CD1c-positive myeloid dendritic cell (primary cell): ENCODE measurements around the gene TPMT.

Source experiments
- DNase-seq: peaks from one replicate; pipeline ENCODE4 v3.0.0-alpha.2; 2016; ENCODE audit errors: extremely low spot score

Gene TPMT

DNA sequence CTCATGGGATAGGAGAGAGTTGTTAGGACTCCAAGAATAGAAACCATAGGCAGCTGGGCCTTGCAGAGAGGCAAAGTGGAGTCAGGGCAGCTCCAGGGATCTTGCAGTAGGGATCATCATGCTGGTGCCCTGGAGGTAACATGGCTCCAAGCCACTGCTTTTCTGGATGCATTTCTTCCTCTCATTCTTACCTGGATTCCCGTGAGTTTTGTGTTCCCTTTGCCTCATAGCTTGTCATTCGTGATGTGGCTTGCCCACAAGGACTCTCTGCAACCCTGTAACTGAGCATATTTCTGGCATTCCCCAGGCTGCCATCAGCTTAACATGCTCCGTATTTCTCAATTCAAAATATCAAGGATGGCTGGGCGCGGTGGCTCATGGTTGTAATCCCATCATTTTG is 37.7 kb downstream of the TPMT start:
- DNase-seq, result no peak

DNA sequence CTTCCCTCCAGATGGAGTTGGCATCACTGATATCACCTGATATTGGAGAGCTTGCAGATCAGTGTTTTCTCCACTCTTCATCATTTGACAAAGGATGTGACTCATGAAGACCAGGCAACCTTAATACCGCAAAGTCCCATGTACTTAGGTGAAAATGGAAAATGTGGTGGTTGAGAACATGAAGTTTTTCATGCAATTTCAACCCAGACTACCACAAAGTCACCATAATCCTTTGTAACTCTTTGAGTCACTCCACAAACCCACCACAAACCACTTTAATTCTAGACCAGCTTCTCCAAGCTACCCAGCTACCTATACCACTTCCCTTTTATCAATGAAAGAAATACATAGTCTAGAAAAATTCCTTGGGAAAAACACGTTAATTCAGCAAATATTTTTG is 39.5 kb downstream of the TPMT start:
- DNase-seq, result no peak

DNA sequence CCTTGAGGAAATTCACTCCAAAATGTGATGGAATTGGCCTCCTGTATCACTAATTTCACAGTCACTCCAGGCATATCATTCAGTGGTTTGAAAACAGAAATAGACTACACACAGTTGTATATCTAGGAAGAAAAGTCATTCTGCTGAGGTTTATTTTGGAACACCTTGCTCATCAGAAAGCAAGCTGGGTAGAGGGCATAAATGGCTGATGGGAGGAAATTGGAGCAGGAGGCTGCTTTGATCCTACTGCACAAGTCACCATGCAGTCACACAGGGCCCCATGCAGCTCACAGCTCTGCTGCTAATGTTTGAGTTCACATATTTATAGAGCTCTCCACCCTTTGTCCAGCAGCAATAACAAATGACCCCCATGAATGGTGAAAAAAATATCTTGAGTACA is 44.7 kb downstream of the TPMT start:
- DNase-seq, result no peak

DNA sequence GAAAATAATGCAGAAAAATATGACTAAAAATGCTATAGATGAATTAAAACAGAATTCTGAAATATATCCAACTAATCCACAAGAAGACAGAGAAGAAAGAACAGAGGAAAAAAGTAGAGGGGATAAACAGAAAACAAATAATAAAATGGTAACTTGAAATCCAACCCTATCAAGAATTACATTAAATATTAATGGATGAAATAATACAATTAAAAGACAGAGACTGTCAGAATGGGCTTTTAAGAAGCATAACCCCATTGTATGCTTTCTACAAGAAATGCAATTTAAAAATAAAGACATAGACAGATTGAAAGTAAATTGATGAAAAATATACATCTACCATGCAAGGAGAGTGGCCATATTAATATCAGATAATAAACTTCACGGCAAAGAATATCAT is 47.8 kb downstream of the TPMT start:
- DNase-seq, result no peak

DNA sequence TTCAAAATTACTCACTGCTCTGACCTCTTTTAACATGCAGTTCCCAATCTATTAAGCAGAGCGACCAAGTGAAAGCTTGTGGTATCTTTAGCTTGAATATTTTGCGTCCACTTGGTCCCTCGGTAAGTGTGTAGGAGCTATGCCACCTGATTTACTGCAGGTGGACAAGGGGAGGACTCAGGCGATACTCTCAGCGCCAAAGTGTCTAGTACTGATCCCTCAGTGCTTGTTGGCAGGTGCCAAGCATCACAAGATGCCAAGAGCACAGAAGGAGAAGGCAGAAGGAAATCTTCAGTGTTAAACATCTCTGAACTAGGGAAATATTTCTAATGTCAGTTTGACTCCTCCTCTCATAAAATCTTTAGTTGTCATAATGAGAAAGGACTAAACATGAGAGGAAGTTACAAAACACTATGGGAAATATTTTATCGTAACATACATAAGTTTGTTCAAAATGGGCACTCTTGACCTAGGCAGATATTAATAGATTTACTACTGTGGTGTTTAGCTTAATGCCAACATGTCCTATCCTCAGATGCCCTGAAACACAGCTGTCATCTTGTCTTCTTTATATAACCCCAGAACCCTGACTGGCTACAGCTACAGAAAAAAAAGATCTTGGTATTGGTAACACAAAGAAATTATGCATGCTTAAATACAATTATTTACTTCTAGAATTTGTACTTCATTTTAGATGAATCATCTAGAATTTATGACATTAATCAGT is 51.9 kb downstream of the TPMT start:
- no peak for DNase-seq

DNA sequence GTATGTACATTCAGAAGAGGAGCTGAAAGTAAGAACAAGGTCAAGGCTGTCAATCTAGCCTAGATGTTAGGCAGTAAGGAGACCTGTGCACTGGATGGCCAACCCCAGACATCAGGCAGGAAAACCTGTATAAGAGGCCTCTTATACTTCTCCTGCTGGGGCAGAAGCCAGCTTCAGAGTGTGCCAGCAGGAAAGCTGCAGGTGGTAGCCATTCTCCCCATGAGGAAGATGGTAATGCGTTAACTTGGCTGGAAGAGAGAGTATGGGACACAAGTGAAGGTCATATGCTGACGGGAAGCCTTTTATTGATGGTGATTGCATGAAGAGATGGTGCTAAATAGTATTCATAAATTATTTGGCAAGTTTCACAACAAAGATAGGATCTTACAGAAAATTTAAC is 53.0 kb downstream of the TPMT start:
- DNase-seq, result no peak

DNA sequence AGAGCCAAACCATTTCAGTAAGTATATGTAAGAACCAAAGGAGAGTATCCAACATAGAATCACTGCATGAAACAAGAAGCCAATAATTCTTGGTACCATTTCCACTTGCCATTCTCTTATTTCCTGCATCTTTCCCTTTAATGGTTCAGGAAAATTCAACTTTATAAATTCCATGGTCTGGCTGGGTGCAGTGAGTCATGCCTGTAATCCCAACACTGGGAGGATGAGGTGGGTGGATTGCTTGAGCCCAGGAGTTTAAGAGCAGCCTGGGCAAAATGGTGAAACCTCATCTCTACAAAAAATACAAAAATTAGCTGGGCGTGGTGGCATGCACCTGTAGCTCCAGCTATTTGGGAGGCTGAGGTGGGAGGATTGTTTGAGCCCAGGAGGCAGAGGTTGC is 53.6 kb downstream of the TPMT start:
- DNase-seq, result no peak

DNA sequence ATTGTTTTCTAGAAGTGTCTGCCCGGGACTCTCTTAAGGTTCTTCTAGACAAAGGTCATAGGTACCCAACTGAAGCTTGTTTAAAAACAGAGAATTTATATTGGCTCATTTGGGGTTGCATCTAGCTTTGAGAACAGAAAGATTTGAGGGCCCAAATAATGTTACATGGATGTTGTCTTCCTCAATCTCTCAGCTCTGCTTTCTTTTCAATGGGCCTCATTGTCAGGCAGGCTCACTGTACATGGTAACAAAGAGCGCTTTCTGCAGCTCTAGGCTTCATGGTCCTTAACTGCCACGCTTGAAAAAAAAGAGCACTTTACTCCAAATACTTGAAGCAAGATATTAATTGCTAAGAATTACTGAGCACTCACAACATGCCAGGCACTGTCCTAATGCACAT is 54.6 kb downstream of the TPMT start:
- DNase-seq, result no peak

DNA sequence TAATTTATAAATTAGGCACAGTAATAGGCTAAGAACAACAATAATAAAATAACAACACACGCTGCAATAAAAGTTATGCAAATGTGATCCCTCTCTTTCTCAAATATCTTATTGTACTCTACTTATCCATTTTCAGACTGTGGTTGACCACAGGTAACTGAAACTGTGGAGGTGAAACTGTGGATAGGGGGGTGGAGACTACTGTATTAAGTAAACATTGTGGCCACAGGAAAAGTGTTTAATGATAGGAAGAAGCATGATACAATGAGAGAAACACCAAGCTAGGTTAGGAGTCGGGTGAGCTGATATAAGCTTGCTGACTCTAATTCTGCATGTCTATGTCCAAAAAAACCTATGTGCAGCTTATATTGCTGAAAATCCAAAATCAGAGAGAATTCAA is 55.4 kb downstream of the TPMT start:
- no peak for DNase-seq

DNA sequence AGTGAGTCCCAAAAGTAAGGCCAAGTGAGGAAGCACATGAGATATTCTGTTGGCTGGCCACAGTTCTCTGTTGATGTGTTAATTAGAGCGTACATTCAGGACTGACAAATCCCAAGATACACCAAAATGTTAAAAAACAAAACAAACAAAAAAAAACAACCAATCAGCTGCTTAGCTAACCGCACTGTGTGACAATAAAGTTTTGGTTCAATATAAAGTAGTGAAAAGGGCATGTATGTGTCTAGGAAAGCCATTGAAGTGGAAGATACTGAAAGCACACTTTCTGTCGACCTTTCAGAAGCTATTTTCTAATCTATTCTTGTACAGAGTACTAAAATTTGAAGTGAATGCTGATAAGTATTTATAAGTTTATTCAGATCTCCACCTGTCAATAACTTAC is 58.5 kb downstream of the TPMT start:
- no peak for DNase-seq

DNA sequence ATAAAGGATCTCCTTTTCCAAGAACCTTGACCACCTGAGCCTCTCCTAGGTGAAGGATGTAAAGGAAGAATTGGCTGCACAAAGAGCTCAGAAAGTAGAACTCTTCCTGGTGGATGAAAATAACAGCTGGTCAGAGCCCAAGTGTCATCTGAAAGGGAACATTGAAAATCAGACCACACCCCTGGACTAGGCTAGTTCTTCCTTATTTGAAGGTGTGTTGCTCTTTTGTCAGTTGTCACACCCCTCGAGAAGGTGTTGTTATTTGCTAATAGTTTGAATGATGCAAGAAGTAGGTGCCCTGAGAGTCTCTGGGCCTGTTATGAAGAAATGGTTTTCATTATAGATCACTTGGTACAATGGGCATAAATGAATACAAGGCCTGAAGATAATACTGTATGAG is 63.5 kb downstream of the TPMT start:
- DNase-seq, result no peak

DNA sequence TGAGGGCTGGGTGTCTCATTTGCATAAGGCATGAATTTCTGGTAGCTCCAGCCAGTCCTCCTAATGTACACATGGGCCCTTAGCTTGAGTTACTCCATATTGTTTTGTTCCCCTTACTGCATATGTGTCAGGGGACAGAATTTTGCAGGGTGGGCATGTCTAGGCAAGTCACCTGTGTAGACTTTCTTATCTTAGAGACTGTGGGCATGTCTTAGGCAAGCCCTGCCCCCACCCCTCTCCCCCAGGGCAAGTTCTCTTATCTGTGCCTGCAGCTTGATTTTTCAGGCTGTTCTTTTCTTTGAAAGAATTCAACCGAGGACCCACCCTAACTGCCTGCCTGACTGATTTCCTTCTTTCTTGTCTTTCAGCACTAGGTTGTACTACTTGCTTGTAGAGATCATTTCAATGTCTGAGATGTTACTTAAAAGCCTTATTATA is 64.5 kb downstream of the TPMT start:
- no peak for DNase-seq

DNA sequence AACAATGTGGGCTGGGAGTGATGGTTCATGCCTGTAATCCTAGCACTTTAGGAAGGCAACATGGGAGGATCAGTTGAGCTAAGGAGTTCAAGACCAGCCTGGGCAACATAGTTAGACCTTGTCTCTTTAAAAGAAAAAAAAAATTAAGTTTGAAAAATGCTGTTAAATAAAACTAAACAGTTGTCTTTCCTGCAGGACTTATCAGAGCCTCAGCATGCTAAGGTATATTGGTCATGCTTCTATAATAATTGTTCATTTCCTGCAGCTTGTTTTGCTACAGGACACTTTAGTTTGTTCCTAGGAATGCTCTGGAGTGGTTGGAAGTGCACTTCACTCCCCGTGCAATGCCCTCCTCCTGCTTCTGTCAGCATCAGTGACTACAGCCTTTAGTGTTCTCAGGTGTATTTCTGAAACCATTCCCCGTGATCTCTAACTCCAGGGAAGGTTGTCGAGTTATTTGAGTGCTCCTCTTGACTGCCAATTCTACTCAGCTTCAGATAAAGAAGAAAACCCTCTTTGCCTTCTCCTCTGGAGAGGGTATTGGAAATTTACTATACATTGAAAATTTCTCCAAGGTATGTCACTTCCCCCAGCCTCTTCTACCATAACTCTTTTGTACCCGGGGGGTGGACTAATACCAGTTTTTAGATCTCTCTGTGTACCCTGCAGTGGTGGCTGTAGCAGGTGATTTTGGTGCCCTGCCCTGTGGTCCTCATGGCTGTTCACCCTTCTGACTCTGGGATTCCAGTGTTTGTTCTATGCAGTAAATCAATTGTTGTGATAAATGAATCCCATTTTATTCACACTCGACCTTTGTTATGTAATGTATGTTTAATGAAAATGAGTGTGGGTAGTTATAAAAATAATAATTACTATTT is 66.2 kb downstream of the TPMT start:
- DNase-seq, result no peak

DNA sequence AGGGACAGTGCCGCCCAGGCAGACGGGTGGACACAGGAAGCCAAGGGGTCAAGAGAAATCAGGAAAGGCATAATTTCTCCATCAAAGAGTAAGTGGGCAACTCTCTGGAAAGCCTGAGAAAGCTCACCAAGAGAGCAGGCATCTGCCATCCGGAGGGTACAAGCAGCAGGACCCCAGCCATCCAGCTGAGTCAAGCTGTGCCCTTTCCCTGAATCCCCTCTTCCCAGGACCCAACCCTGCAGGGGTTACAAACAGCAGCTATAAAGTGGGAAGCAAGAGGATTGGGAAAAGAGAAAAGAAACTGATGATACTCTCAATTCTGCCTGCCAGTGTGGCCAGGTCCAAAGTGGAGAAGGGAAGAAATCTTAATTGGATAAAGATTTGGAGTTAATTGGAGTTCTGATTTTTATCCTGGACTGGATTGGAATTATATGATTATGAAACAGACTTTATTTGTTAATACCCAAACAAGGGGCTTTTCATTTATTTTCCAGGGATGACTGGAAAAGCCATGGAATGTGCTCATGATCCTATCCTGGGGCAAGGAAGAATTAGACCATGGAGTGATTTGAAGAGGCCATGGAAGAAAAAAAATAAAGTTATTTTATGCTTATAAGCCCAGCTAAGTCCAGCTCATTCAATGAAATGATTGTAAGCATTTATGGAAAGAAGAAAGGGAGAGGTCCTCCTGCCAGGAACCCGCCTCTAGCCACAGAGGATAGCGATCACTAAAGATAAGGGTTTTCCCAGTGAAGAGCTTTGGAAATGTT is 67.3 kb downstream of the TPMT start:
- DNase-seq, result no peak

DNA sequence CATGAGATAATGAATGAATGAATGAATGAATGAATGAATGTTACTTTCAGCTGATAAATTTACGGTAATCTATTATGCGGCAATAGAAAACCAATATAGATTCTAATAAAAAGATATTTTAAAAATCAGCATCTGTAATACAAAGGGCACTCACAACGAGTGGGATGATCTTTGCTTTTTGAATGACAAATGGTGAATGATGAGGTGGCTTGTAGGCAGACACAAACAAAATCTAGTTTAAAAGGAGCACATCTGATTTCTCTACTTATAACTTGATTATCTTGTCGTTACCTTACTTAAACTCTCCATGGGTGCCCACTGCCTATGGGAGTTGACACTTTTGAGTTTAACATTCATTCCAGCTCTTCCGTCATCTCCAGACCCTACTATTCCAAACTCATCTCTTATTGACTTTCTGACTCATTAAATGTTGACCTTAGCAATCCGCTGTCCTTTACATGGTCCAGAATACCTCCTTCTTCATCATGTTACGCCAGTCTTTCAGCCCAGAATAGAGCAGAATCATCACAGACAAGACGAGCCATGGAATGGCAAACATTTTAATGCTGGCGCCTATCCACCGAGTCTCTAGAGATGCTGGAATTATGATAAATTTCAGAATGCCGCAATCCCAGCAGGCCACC is 73.7 kb downstream of the TPMT start:
- no peak for DNase-seq

DNA sequence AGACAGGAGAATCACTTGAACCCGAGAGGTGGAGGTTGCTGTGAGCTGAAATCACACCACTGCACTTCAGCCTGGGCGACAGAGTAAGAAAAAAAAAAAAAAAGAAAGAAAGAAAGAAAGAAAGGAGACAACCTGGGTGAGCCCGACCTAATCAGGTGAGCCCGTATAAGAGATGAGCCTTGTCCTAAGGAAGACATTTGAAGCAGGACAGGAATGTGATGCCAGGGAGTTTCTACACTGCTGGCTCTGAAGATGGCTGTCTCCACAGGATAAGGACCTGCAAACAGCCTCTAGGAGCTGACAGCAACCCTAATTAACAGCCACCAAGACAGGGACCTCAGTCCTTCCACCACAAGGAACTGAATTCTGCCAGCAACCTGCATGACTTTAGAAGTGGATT is 74.3 kb downstream of the TPMT start:
- DNase-seq, result no peak

DNA sequence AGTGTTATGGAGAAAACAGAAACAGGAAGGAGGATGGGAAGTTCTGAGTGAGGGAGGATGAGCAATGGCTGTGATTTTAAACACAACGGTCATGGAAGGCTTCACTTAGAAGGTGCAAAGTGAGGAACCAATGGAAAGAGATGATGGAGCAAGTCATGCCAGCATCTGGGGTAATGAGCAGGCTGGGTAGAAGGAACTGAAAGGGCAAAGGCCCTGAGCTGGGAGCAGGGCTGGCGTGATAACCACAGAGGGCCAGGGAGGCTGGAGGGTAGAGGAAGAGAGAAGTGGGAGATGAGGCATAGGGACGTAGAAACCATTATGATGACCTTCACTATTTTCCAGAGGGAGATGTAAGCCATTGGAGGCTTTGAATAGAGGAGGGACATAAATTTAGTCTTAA is 76.0 kb downstream of the TPMT start:
- DNase-seq, result peak; percentile 86
